HG03457 (cell line): ENCODE data around the gene ADAMTSL1.

Experiments
- ATAC-seq: cut with Tn5 transposase; IDR thresholded peaks from one replicate; pipeline ENCODE4 v1.9.1; 2021; ENCODE audit warnings: moderate number of reproducible peaks; ENCODE audit not compliant: unreplicated experiment

Gene ADAMTSL1

GRCh38 chr9:18689921-18690320 is 216.0 kb downstream of the ADAMTSL1 start:
- no peak for ATAC-seq

- ATAC-seq = no peak
These were observed 218.3 kb downstream of the ADAMTSL1 start for GRCh38 chr9:18692268-18692667.

GRCh38 chr9:18692962-18693361 is 219.0 kb downstream of the ADAMTSL1 start:
- ATAC-seq = no peak

GRCh38 chr9:18694959-18695668 is 221.2 kb downstream of the ADAMTSL1 start:
- ATAC-seq = no peak

GRCh38 chr9:18698992-18699391 is 225.0 kb downstream of the ADAMTSL1 start:
- ATAC-seq = no peak

GRCh38 chr9:18699764-18700163 is 225.8 kb downstream of the ADAMTSL1 start:
- ATAC-seq = no peak

GRCh38 chr9:18700714-18701113 is 226.8 kb downstream of the ADAMTSL1 start:
- no peak for ATAC-seq

GRCh38 chr9:18703151-18703900 is 229.4 kb downstream of the ADAMTSL1 start:
- ATAC-seq = no peak

- ATAC-seq = no peak
These were observed 230.0 kb downstream of the ADAMTSL1 start for GRCh38 chr9:18703901-18704379.

- no peak for ATAC-seq
These were observed 231.9 kb downstream of the ADAMTSL1 start for GRCh38 chr9:18705796-18706392.

GRCh38 chr9:18706648-18707047 is 232.7 kb downstream of the ADAMTSL1 start:
- ATAC-seq = no peak

- ATAC-seq = no peak
These were observed 233.1 kb downstream of the ADAMTSL1 start for GRCh38 chr9:18707061-18707461.

GRCh38 chr9:18707489-18708205 is 233.7 kb downstream of the ADAMTSL1 start:
- ATAC-seq = no peak

GRCh38 chr9:18708429-18708828 is 234.5 kb downstream of the ADAMTSL1 start:
- no peak for ATAC-seq

GRCh38 chr9:18710065-18710464 is 236.1 kb downstream of the ADAMTSL1 start:
- ATAC-seq = no peak

- no peak for ATAC-seq
These were observed 243.8 kb downstream of the ADAMTSL1 start for GRCh38 chr9:18717759-18718158.

GRCh38 chr9:18718393-18718792 is 244.4 kb downstream of the ADAMTSL1 start:
- ATAC-seq = no peak

- ATAC-seq = no peak
These were observed 245.0 kb downstream of the ADAMTSL1 start for GRCh38 chr9:18718932-18719331.

GRCh38 chr9:18720691-18721090 is 246.7 kb downstream of the ADAMTSL1 start:
- no peak for ATAC-seq

- no peak for ATAC-seq
These were observed 247.5 kb downstream of the ADAMTSL1 start for GRCh38 chr9:18721267-18721994.

- no peak for ATAC-seq
These were observed 248.0 kb downstream of the ADAMTSL1 start for GRCh38 chr9:18721995-18722310.
